Measurements from ENCODE around the gene ZAR1L. TPM values are rescaled to one million over a fixed set of nuclear protein-coding genes. Genes with fewer than 3 reads are reported as not detected.

Gene ZAR1L
- total RNA-seq, 1 donor from 2014 or later, result not detected

GRCh38 chr13:32261567-32261966, 53.6 kb downstream of the ZAR1L start:
- H3K4me1 ChIP-seq, result peaks cover 28% of the 10 kb centered on the region
- TF ChIP-seq CTCF (IDR thresholded peaks at IDR 0.05), result no peak
- peak overlapping the region; percentile 45 for H3K27ac ChIP-seq
- H3K36me3 ChIP-seq, result peaks cover 29% of the 10 kb centered on the region
- intact Hi-C loops (cut with DNase I), result no loop called here
- no peaks in the 10 kb centered on the region for H3K9me3 ChIP-seq
- ATAC-seq (peak; percentile 88), DNase-seq (no peak)
- no peak overlapping the region for H3K4me3 ChIP-seq
- H3K27me3 ChIP-seq, result no peaks in the 10 kb centered on the region

- Histone ChIP-seq H3K4me3 (no peak overlapping the region), H3K27ac (no peak overlapping the region), H3K9me3 (no peaks in the 10 kb centered on the region), H3K27me3 (no peaks in the 10 kb centered on the region), H3K4me1 (peaks cover 28% of the 10 kb centered on the region), H3K36me3 (peaks cover 14% of the 10 kb centered on the region)
- intact Hi-C loops (cut with DNase I), result no loop called here
- ATAC-seq (no peak), DNase-seq (no peak)
- no peak for TF ChIP-seq CTCF (IDR thresholded peaks at IDR 0.05)
Measured at GRCh38 chr13:32259116-32259515, 56.0 kb downstream of the ZAR1L start.

- H3K4me3 ChIP-seq, result no peak overlapping the region
- intact Hi-C loops (cut with DNase I), result no loop called here
- peaks cover 28% of the 10 kb centered on the region for H3K4me1 ChIP-seq
- no peaks in the 10 kb centered on the region for H3K9me3 ChIP-seq
- no peak for TF ChIP-seq CTCF (IDR thresholded peaks at IDR 0.05)
- ATAC-seq (no peak), DNase-seq (no peak)
- no peaks in the 10 kb centered on the region for H3K27me3 ChIP-seq
- H3K27ac ChIP-seq, result no peak overlapping the region
- peaks cover 5% of the 10 kb centered on the region for H3K36me3 ChIP-seq
Measured at GRCh38 chr13:32257649-32258048, 57.5 kb downstream of the ZAR1L start.

GRCh38 chr13:32256243-32256642, 58.9 kb downstream of the ZAR1L start:
- ATAC-seq (no peak), DNase-seq (no peak)
- Histone ChIP-seq H3K27ac (peak overlapping the region; percentile 84), H3K4me3 (peak overlapping the region; percentile 45), H3K36me3 (no peaks in the 10 kb centered on the region), H3K9me3 (no peaks in the 10 kb centered on the region), H3K4me1 (peaks cover 15% of the 10 kb centered on the region), H3K27me3 (no peaks in the 10 kb centered on the region)
- intact Hi-C loops (cut with DNase I), result no loop called here
- no peak for TF ChIP-seq CTCF (IDR thresholded peaks at IDR 0.05)

- ATAC-seq (no peak), DNase-seq (no peak)
- no peak for TF ChIP-seq CTCF (IDR thresholded peaks at IDR 0.05)
- Histone ChIP-seq H3K4me3 (peak overlapping the region; percentile 45), H3K4me1 (peaks cover 10% of the 10 kb centered on the region), H3K27me3 (no peaks in the 10 kb centered on the region), H3K9me3 (no peaks in the 10 kb centered on the region), H3K27ac (peak overlapping the region; percentile 84), H3K36me3 (no peaks in the 10 kb centered on the region)
- intact Hi-C loops (cut with DNase I), result no loop called here
Measured at GRCh38 chr13:32255724-32256109, 59.4 kb downstream of the ZAR1L start.
